ENCODE results near the gene TSSK6.
"Not testable (repeated sequence)": the region's sequence is repeated elsewhere in the genome, so short reads cannot be mapped to it uniquely, and the experiment has no call there.

Gene TSSK6

GRCh38 chr19:19485998-19486290 lies 29.4 kb downstream of the TSSK6 start:
- no peak for DNase-seq

GRCh38 chr19:19485161-19485997 lies 30.0 kb downstream of the TSSK6 start:
- DNase-seq: no peak

- no peak for DNase-seq
Observed at GRCh38 chr19:19482809-19483596, 32.3 kb downstream of the TSSK6 start.

- DNase-seq: no peak
Observed at GRCh38 chr19:19480688-19481087, 34.7 kb downstream of the TSSK6 start.

- no peak for DNase-seq
Observed at GRCh38 chr19:19477705-19478383, 37.5 kb downstream of the TSSK6 start.

- DNase-seq: no peak
Observed at GRCh38 chr19:19475849-19476828, 39.2 kb downstream of the TSSK6 start.

- DNase-seq: no peak
Observed at GRCh38 chr19:19475015-19475765, 40.2 kb downstream of the TSSK6 start.

- not testable (repeated sequence) for DNase-seq
Observed at GRCh38 chr19:19472106-19472505, 43.2 kb downstream of the TSSK6 start.

- DNase-seq: no peak
Observed at GRCh38 chr19:19471682-19472081, 43.7 kb downstream of the TSSK6 start.

- DNase-seq: no peak
Observed at GRCh38 chr19:19470579-19470978, 44.8 kb downstream of the TSSK6 start.

GRCh38 chr19:19468424-19469050 lies 46.8 kb downstream of the TSSK6 start:
- DNase-seq: no peak

GRCh38 chr19:19466201-19466600 lies 49.1 kb downstream of the TSSK6 start:
- no peak for DNase-seq

GRCh38 chr19:19465436-19466070 lies 49.8 kb downstream of the TSSK6 start:
- no peak for DNase-seq

GRCh38 chr19:19464339-19465098 lies 50.8 kb downstream of the TSSK6 start:
- DNase-seq: no peak

All from stimulated activated CD4-positive, alpha-beta T cell treated with anti-CD3 and anti-CD28 coated beads, Interleukin-4, amount 100 ng/mL, for 24 hours (primary cell).